T-helper 17 cell (primary cell): ENCODE data around the gene TNPO3. TPM values are rescaled to one million over a fixed set of nuclear protein-coding genes. Genes with fewer than 3 reads are reported as not detected.
"Not testable (repeated sequence)": the region's sequence is repeated elsewhere in the genome, so short reads cannot be mapped to it uniquely, and the experiment has no call there.

Experiments
- ATAC-seq: fragments of 150-1000 bp; cut with Tn5 transposase; 2 replicates; pipeline ENCODE4 v1.10.0; 2021; ENCODE audit warnings: mild to moderate bottlenecking, moderate library complexity
- DNase-seq, 3 donors: peaks; one replicate each; pipeline versions ENCODE4 v3.0.0 to v3.0.0-alpha.2; 2020 to 2021
- H3K9me3 ChIP-seq: one replicate; pipeline ENCODE4 v1.7.0; 2013; ENCODE audit warnings: low read length, mild to moderate bottlenecking; ENCODE audit not compliant: control insufficient read depth, poor library complexity, severe bottlenecking
- H3K27ac Mint-ChIP-seq: one replicate; pipeline ENCODE4 v1.8.0; 2022; ENCODE audit warnings: mild to moderate bottlenecking, moderate library complexity, mixed read lengths
- H3K27me3 Mint-ChIP-seq: one replicate; pipeline ENCODE4 v1.8.0; 2022; ENCODE audit warnings: mixed read lengths
- H3K36me3 Mint-ChIP-seq: one replicate; pipeline ENCODE4 v1.8.0; 2022; ENCODE audit warnings: low read depth, mixed read lengths
- H3K4me1 Mint-ChIP-seq: one replicate; pipeline ENCODE4 v1.8.0; 2022; ENCODE audit warnings: mild to moderate bottlenecking, mixed read lengths
- H3K4me3 Mint-ChIP-seq: one replicate; pipeline ENCODE4 v1.8.0; 2022; ENCODE audit warnings: mild to moderate bottlenecking, moderate library complexity, mixed read lengths
- total RNA-seq, 4 donors: library from RNA in 2 of 4; stranded (reverse) in 2 of 4; gene quantifications; one replicate each; pipeline ENCODE4 v1.2.3 and lab custom pipeline; 2022 to 2026

TNPO3 gene
- total RNA-seq, 2 donors from 2014 or later: 29.1 to 29.2 TPM

DNA sequence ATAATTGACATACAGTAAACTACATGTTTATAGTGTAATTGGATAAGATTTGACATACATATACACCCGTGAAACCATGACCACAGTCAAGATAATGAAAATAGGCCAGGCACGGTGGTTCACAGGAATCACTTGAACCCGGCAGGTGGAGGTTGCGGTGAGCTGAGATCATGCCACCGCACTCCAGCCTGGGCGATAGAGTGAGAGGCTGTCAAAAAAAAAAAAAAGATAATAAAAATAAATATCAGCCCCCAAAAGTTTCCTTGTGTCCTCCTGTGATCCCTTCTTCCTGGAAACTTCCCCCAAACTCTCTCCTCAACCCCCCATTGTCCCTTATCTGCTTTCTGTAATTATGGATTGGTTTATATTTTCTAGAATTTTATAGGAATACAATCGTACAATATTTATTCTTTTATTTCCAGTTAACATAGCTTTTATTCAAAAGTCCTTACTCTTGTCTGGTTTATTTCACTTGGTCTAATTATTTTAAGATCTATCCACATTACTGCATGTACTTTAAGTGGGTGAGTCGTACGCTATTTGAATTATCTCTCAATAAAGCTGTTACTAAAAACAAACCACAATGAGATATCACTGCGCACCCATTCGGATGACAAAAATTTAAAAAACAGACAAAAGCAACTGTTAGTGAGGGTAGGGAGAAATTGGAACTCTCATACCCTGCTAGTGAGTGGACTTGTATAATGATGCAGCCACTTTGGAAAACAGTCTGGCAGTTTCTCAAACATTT, 30.1 kb upstream of the TNPO3 start:
- H3K36me3 Mint-ChIP-seq: no peaks in the 10 kb centered on the region
- H3K4me1 Mint-ChIP-seq: no peaks in the 10 kb centered on the region
- no peaks in the 10 kb centered on the region for H3K9me3 ChIP-seq
- no peak overlapping the region for H3K4me3 Mint-ChIP-seq
- ATAC-seq (no peak), DNase-seq (no peak)
- H3K27me3 Mint-ChIP-seq: peaks cover 3% of the 10 kb centered on the region
- H3K27ac Mint-ChIP-seq: no peak overlapping the region

DNA sequence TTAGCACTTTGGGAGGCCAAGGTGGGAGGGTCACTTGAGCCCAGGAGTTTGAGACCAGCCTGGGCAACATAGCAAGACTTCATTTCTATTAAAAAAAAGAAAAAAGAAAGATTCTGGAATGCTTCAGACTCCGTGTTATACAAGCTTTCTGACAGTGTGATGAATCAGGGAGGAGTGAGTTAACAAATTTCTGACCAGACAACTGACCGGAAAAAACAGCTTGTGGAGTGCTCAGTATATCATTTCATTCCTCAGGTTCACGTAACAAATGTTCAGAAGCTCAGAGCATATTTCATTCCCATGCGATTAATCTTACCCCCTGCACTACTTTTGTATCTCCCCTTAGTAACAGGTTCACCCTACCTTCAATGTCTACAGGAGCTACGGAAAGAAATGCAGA, 28.6 kb upstream of the TNPO3 start:
- Mint-ChIP-seq H3K27ac (no peak overlapping the region), H3K27me3 (peaks cover 10% of the 10 kb centered on the region), H3K4me1 (no peaks in the 10 kb centered on the region), H3K4me3 (no peak overlapping the region), H3K36me3 (no peaks in the 10 kb centered on the region)
- no peaks in the 10 kb centered on the region for H3K9me3 ChIP-seq
- ATAC-seq: no peak
- DNase-seq: no peak

DNA sequence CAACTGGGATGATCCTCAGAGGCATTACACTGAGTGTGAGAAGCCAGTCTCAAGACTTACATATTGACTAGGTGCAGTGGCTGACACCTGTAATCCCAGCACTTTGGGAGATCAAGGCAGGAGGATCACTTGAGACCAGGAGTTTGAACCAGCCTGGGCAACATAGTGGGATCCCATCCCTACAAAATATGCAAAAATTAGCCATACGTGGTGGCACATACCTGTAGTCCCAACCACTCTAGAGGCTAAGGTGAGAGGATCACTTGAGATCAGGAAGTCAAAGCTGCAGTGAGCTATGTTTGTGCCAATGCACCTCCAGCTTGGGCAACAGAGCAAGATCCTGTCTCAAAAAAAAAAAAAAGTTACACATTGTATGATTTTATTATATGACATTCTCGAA, 23.5 kb upstream of the TNPO3 start:
- H3K36me3 Mint-ChIP-seq: peaks cover 2% of the 10 kb centered on the region
- H3K4me3 Mint-ChIP-seq: no peak overlapping the region
- H3K9me3 ChIP-seq: no peaks in the 10 kb centered on the region
- H3K27ac Mint-ChIP-seq: no peak overlapping the region
- no peak for DNase-seq
- no peaks in the 10 kb centered on the region for H3K4me1 Mint-ChIP-seq
- no peak for ATAC-seq
- H3K27me3 Mint-ChIP-seq: peaks cover 14% of the 10 kb centered on the region

DNA sequence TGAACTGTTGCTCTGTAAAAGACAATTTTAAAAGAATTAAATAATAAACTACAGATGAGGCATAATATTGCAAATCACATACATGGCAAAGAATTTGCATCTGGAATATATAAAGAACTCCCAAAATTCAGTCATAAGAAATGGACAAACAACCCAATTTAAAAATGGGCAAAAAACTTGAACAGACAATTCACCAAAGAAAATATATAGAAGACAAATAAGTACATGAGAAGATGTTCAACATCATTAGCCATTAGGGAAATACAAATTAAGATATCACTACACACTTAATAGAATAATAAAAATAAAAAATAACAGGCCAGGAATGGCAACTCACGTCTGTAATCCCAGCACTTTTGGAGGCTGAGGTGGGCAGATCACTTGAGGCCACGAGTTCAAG, 22.0 kb upstream of the TNPO3 start:
- peaks cover 22% of the 10 kb centered on the region for H3K27me3 Mint-ChIP-seq
- ATAC-seq (no peak), DNase-seq (no peak)
- peaks cover 6% of the 10 kb centered on the region for H3K4me1 Mint-ChIP-seq
- no peak overlapping the region for H3K4me3 Mint-ChIP-seq
- H3K36me3 Mint-ChIP-seq: peaks cover 7% of the 10 kb centered on the region
- H3K9me3 ChIP-seq: no peaks in the 10 kb centered on the region
- H3K27ac Mint-ChIP-seq: no peak overlapping the region

DNA sequence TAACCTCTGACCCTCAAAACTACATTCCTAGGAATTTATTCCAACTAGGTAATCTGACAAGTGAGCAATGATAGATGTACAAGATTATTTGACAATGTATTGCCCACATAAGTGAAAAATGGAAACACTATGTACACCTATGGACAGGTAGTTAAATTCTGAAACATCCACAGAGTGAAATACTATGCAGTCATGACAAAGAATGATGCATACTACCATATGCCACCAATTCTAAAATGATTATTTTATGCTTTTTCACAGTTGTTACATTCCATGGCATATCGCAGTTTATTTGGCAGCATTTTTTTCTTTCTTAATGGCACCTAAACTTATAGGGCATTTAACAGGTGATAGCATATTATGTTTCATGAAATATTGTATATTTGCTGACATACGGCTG, 20.1 kb upstream of the TNPO3 start:
- Mint-ChIP-seq H3K36me3 (peaks cover 7% of the 10 kb centered on the region), H3K4me1 (peaks cover 6% of the 10 kb centered on the region), H3K27ac (no peak overlapping the region), H3K4me3 (no peak overlapping the region), H3K27me3 (peaks cover 30% of the 10 kb centered on the region)
- ATAC-seq (no peak), DNase-seq (no peak)
- H3K9me3 ChIP-seq: no peaks in the 10 kb centered on the region

DNA sequence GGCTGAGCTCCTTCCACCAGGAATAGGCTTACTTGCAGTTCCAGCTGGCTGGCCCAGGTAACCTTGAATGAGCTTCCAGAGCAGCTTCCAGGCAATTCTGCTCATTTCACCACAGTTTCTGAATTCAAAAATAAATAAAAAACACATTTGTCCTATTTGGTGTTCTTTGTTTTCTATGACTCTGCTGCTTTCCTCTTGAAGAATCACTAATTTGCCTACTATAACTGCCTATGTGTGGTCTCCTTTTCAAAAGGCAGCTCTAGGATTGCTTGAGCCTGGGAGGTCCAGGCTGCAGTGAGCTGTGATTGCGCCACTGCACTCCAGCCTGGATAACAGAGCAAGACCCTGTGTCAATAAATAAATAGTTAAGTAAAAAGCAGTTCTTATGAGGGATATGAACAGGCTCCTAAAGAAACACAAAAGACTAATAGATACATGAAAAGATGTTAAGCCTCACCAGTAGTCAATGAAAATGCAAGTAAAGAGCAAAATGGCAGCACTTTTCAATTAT, 19.5 kb upstream of the TNPO3 start:
- peaks cover 32% of the 10 kb centered on the region for H3K27me3 Mint-ChIP-seq
- no peak overlapping the region for H3K4me3 Mint-ChIP-seq
- ATAC-seq (no peak), DNase-seq (no peak)
- H3K36me3 Mint-ChIP-seq: peaks cover 7% of the 10 kb centered on the region
- H3K27ac Mint-ChIP-seq: no peak overlapping the region
- H3K9me3 ChIP-seq: no peaks in the 10 kb centered on the region
- H3K4me1 Mint-ChIP-seq: peaks cover 6% of the 10 kb centered on the region

DNA sequence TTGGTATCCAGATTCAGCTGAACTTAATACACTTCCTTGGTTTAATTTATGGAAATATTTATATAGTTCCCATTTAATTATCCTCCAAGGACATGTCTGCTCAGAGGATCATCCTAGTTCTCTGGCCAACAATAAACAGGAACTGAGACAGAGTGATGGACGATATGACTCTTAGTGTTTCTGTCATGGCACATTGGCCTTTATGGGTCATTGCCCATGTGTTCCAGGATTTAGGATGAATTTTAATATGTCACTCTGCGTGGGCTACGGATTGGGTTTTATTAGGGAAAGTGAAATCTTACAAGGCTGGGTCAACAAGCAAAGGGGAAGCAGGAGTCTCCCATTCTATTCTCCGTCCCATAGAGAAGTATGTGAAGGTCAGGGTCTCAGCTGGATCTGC, 18.8 kb upstream of the TNPO3 start:
- Mint-ChIP-seq H3K4me3 (no peak overlapping the region), H3K27ac (no peak overlapping the region), H3K4me1 (peaks cover 6% of the 10 kb centered on the region), H3K27me3 (peaks cover 33% of the 10 kb centered on the region), H3K36me3 (peaks cover 10% of the 10 kb centered on the region)
- DNase-seq (no peak), ATAC-seq (no peak)
- no peaks in the 10 kb centered on the region for H3K9me3 ChIP-seq

DNA sequence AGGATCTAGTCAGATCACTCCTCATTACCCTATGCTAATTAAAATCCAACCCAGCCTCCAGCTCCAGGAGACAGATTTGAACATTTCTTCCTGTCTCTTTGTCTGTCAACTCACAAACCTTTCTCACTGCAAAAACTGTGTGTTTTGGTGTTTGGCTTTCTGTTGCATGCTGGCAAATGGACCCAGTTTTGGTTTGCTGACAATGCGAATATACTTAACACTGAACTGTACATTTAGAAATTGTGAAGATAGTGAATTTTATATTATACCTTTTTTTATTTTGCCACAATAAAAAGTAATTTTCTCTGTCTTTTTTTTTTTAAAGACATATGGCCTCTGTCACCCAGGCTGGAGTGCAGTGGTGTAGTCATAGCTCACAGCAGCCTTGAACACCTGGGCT, 18.3 kb upstream of the TNPO3 start:
- DNase-seq (no peak), ATAC-seq (no peak)
- Mint-ChIP-seq H3K36me3 (peaks cover 10% of the 10 kb centered on the region), H3K27ac (no peak overlapping the region), H3K4me1 (peaks cover 6% of the 10 kb centered on the region), H3K27me3 (peaks cover 33% of the 10 kb centered on the region), H3K4me3 (no peak overlapping the region)
- no peaks in the 10 kb centered on the region for H3K9me3 ChIP-seq

DNA sequence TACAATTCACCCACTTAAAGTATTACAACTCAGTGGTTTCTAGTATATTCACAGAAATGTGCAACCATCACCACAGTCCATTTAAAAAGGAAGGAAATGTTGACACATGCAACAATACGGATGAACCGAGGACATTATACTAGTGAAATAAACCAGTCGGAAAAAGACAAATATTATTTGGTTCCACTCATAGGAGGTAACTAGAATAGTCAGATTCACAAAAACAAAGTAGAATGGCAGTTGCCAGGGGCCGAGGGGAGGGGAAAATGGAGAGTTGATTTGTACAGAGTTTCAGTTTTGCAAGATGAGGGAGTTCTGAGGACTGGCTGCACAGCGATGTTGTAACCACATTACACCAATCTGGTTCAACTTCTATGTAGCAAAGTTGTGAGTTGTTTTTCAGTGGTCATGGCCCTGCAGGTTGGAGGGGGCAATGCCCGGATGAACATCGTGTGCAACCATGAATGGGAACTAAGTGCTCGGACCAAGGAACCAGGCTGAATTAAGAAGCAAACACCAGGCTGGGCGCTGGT, 17.6 kb upstream of the TNPO3 start:
- peaks cover 38% of the 10 kb centered on the region for H3K27me3 Mint-ChIP-seq
- ATAC-seq (no peak), DNase-seq (no peak)
- peaks cover 10% of the 10 kb centered on the region for H3K36me3 Mint-ChIP-seq
- H3K27ac Mint-ChIP-seq: no peak overlapping the region
- peaks cover 6% of the 10 kb centered on the region for H3K4me1 Mint-ChIP-seq
- H3K4me3 Mint-ChIP-seq: peak overlapping the region; percentile 49
- no peaks in the 10 kb centered on the region for H3K9me3 ChIP-seq

DNA sequence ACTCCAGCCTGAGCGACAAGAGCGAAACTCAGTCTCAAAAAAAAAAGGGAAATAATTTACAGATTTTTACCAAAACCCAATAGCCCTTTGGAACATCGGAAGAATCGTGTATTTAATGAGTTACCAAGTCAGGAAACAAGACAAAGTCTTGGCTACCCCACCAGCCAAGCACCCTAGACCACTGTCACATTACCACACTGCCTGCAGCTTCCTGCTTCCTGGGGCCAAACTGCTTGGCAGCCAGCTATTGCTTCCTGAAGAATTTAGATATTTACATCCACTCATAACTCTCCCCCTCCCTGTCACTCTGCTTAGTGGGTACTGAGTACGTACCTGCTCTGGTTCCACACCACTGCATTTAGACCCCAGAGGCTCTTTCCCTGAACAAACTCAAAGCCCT, 14.1 kb upstream of the TNPO3 start:
- DNase-seq (no peak), ATAC-seq (no peak)
- no peaks in the 10 kb centered on the region for H3K9me3 ChIP-seq
- Mint-ChIP-seq H3K4me3 (no peak overlapping the region), H3K36me3 (peaks cover 9% of the 10 kb centered on the region), H3K27me3 (peaks cover 42% of the 10 kb centered on the region), H3K27ac (no peak overlapping the region), H3K4me1 (peaks cover 6% of the 10 kb centered on the region)

DNA sequence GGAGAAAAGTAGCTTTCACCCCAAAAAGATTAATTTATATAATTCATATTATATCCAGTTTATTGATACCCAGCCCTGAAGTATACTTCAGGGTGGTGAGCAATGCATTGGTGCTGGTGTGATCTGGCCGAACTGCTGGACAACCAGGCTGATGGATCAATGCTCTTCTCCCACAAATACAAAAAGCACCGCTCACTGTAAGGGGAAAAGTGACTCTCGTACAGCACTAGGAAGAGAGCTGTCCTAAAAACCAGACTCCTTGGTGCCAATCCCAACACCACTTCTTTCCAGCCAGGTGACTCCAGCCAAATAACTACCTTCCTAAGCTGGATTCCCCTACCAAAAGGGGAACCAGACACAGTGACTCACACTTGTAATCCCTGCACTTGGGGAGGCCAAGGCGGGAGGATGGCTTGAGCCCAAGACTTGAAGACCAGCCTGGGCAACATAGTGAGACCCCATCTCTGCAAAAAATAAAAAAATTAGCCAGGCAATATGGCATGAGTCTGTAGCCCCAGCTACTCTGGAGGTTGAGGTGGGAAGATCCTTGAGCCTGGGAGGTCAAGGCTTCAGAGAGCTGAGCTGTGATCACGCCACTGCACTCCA, 13.1 kb upstream of the TNPO3 start:
- no peak overlapping the region for H3K4me3 Mint-ChIP-seq
- H3K27ac Mint-ChIP-seq: no peak overlapping the region
- no peaks in the 10 kb centered on the region for H3K9me3 ChIP-seq
- no peak for DNase-seq
- ATAC-seq: no peak
- peaks cover 42% of the 10 kb centered on the region for H3K27me3 Mint-ChIP-seq
- peaks cover 9% of the 10 kb centered on the region for H3K36me3 Mint-ChIP-seq
- H3K4me1 Mint-ChIP-seq: peaks cover 6% of the 10 kb centered on the region

DNA sequence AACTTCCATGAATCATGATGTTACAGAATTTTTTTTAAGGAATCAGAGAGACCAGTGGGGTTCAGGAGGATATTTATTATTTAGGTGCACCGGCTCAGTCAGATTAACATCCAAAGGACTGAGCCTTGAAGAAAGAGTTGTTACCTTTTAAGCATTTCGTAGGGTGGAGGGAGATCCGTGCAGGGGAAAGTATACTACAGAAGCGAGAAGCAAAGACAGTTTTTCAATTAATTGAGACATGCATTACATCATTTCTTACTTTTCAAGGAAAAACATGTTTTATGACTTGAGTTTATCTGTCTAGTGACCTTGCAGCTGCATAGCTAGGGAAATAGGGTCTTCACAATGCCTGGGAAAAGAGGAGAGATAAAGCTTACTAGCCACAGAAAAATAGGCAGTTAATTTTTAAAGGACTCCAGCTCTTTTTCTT, 12.2 kb upstream of the TNPO3 start:
- peaks cover 38% of the 10 kb centered on the region for H3K27me3 Mint-ChIP-seq
- not testable (repeated sequence) for H3K4me1 Mint-ChIP-seq, H3K9me3 ChIP-seq, DNase-seq, ATAC-seq, H3K4me3 Mint-ChIP-seq, H3K27ac Mint-ChIP-seq, H3K36me3 Mint-ChIP-seq

DNA sequence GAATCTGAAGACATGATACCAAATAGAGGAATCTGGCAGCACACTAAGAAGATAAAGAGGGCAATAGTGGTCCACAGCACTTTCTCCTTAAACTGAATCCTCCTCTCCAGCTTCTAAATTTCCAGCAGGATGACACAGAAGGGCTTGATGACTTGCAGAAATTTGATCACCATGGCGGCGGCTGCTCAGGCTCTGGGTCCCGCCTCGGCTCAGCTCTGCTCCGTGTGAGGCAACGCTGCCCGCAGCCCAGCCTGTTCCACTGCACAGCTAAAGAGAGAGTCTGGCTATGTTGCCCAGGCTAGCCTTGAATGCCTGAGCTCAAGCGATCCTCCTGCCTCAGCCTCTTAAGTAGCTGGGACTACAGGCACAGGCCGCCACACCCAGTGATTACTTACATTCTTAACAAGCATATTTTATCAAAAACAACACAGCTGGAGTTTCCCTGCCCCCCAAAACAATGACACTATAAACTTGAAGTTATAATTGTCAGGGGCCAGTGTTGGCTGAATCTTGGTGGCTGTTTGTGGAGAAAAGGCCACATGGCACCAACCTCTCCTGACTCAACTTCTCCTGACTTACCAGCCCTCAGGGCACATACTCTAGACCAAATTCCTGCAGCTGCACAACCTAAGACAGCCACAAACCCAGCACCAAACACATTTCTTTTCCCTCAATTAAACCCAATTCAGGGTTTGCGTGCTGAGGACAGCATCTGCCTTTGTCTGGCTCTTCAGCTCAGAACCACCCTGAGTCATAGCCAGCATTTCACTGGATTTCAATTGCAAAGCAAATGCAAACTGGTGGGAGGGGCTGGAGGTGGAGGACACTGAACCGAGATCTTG, 11.6 kb upstream of the TNPO3 start:
- H3K27ac Mint-ChIP-seq: no peak overlapping the region
- H3K4me3 Mint-ChIP-seq: no peak overlapping the region
- peaks cover 4% of the 10 kb centered on the region for H3K36me3 Mint-ChIP-seq
- ATAC-seq (no peak), DNase-seq (no peak)
- H3K4me1 Mint-ChIP-seq: no peaks in the 10 kb centered on the region
- H3K27me3 Mint-ChIP-seq: peaks cover 31% of the 10 kb centered on the region
- H3K9me3 ChIP-seq: no peaks in the 10 kb centered on the region
